ENCODE measurements around the gene MMP14. TPM values are rescaled to one million over a fixed set of nuclear protein-coding genes. Genes with fewer than 3 reads are reported as not detected.
A peak's percentile ranks its signal among the peaks of the same experiment; 100 is the strongest.

Gene MMP14
- polyA plus RNA-seq, 1 donor from 2014 or later = not detected

GRCh38 chr14:22872833-22873520 is 36.6 kb downstream of the MMP14 start:
- Mint-ChIP-seq H3K27me3 (no peaks in the 10 kb centered on the region), H3K36me3 (peaks cover 9% of the 10 kb centered on the region), H3K4me1 (peaks cover 12 to 23% (median 17%) of the 10 kb centered on the region in 3 donors), H3K4me3 (peak overlapping the region; percentile 85 to 97 (median 95)), H3K9me3 (no peaks in the 10 kb centered on the region), H3K27ac (peak overlapping the region; percentile 80 to 94 (median 88))

DNA sequence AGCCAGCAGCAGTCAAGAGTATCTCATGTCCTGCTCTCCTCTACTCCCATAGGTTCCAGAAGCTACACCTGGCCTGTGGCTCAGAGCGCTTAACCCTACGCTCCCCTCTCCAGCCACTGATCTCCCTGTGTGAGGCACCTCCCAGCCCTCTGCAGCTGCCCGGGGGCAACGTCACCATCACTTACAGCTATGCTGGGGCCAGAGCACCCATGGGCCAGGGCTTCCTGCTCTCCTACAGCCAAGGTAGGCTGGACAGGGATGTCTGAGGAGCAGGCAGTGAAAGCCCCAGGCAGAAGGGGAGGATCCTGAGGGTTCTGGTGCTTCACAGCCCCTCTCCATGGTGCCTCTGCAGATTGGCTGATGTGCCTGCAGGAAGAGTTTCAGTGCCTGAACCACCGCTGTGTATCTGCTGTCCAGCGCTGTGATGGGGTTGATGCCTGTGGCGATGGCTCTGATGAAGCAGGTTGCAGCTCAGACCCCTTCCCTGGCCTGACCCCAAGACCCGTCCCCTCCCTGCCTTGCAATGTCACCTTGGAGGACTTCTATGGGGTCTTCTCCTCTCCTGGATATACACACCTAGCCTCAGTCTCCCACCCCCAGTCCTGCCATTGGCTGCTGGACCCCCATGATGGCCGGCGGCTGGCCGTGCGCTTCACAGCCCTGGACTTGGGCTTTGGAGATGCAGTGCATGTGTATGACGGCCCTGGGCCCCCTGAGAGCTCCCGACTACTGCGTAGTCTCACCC is 38.8 kb downstream of the MMP14 start:
- H3K4me3 Mint-ChIP-seq = peak overlapping the region in 3 of 4 donors; percentile 52 to 66 (median 54)
- peak overlapping the region in 1 of 3 donors; percentile 18 for H3K27ac Mint-ChIP-seq
- peaks cover 12 to 22% (median 17%) of the 10 kb centered on the region in 3 donors for H3K4me1 Mint-ChIP-seq

GRCh38 chr14:22875748-22876319 is 39.4 kb downstream of the MMP14 start:
- Mint-ChIP-seq H3K4me3 (peak overlapping the region in 1 of 4 donors; percentile 66), H3K9me3 (no peaks in the 10 kb centered on the region), H3K4me1 (peaks cover 8 to 17% (median 13%) of the 10 kb centered on the region in 3 donors), H3K36me3 (peaks cover 13% of the 10 kb centered on the region), H3K27ac (peak overlapping the region in 1 of 3 donors; percentile 64), H3K27me3 (no peaks in the 10 kb centered on the region)

More for the DNA sequence above, 38.8 kb downstream of the MMP14 start:
- Mint-ChIP-seq H3K36me3 (peaks cover 13% of the 10 kb centered on the region), H3K9me3 (no peaks in the 10 kb centered on the region), H3K27me3 (no peaks in the 10 kb centered on the region)

- Mint-ChIP-seq H3K27me3 (no peaks in the 10 kb centered on the region), H3K4me1 (peaks cover 6 to 17% (median 13%) of the 10 kb centered on the region in 3 donors), H3K9me3 (no peaks in the 10 kb centered on the region), H3K36me3 (peaks cover 13% of the 10 kb centered on the region), H3K27ac (no peak overlapping the region), H3K4me3 (no peak overlapping the region)
Observed at GRCh38 chr14:22877000-22877501, 40.7 kb downstream of the MMP14 start.

GRCh38 chr14:22878271-22879246 is 42.2 kb downstream of the MMP14 start:
- Mint-ChIP-seq H3K4me1 (peaks cover 0 to 17% (median 9%) of the 10 kb centered on the region in 3 donors), H3K27ac (peak overlapping the region; percentile 39 to 65 (median 60)), H3K27me3 (no peaks in the 10 kb centered on the region), H3K9me3 (no peaks in the 10 kb centered on the region), H3K36me3 (peaks cover 12% of the 10 kb centered on the region), H3K4me3 (peak overlapping the region in 1 of 4 donors; percentile 61)

DNA sequence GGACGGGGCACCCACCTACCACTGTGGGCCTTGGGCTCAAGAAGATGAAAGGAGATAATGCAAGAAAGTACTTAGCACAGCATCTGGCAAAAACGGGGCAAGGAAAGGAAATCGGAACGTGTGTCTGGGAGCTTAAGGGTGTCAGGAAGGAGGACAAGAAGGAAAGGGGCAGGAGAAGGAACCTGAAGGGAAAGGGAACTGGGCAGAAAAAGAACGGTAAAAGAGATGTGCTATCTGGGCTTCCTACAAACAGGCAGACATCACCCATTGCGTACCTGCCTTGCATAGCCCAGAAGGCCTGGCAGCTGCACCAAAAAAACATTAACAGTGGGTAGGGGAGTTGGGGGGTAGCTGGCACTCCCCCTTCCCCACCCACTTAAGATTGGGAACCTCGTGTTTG is 45.7 kb downstream of the MMP14 start:
- Mint-ChIP-seq H3K27ac (peak overlapping the region in 2 of 3 donors; percentile 59 to 79), H3K4me3 (peak overlapping the region in 1 of 4 donors; percentile 80), H3K27me3 (no peaks in the 10 kb centered on the region), H3K9me3 (no peaks in the 10 kb centered on the region), H3K4me1 (peaks cover 2 to 33% (median 19%) of the 10 kb centered on the region in 3 donors), H3K36me3 (peaks cover 4% of the 10 kb centered on the region)

- Mint-ChIP-seq H3K27me3 (no peaks in the 10 kb centered on the region), H3K4me1 (peaks cover 8 to 35% (median 22%) of the 10 kb centered on the region in 3 donors), H3K4me3 (peak overlapping the region in 2 of 4 donors; percentile 27 to 41), H3K36me3 (peaks cover 4% of the 10 kb centered on the region), H3K9me3 (no peaks in the 10 kb centered on the region), H3K27ac (peak overlapping the region in 2 of 3 donors; percentile 79 to 81)
Observed at GRCh38 chr14:22882529-22883172, 46.3 kb downstream of the MMP14 start.

- Mint-ChIP-seq H3K4me3 (peak within 1 kb of the TSS in 3 of 4 donors; percentile 41 to 94 (median 79)), H3K27ac (peak within 1 kb of the TSS; percentile 83 to 97 (median 96)), H3K4me1 (peaks cover 15 to 42% (median 26%) of the 10 kb centered on the region in 3 donors), H3K9me3 (no peaks in the 10 kb centered on the region), H3K27me3 (no peaks in the 10 kb centered on the region), H3K36me3 (no peaks in the 10 kb centered on the region)
Observed at GRCh38 chr14:22883173-22883976, 47.0 kb downstream of the MMP14 start, which contains the start of gene REM2. Gene REM2, plus strand, starts transcription at chr14:22883222. Its CDS starts 66 bp downstream, at chr14:22883288.

DNA sequence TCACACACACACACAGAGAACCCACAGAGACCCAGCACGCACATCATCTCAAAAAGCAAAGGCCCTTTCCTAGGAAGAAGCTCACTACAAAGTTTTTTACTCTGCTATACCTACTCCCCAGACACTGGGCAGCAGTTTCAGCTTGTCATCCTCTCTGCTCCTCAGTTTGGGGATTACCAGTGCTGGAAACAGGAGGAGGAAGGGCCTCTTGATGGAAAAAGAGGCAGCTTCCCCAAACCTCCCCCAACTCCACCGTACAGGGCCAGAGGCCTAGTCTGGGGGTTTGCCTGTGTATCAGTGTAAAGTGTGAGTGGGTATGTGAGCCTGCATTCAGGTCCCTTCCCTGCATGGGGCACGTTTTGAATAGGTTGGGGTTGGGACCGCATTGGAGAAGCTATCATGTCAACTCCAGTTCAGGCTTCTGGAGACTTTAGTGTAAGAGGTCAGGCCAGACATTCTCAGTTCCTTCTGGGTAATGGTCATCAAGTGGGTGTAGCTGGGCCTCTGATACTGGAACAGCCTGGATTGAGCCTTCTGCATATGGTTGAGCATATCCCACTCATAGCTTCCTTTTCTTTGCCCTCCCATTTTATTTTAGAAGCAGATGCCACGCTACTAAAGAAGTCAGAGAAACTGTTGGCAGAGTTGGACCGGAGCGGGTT is 47.8 kb downstream of the MMP14 start:
- H3K27ac Mint-ChIP-seq = peak overlapping the region; percentile 59 to 97 (median 96)
- H3K9me3 Mint-ChIP-seq = no peaks in the 10 kb centered on the region
- peak overlapping the region in 3 of 4 donors; percentile 16 to 94 (median 79) for H3K4me3 Mint-ChIP-seq
- H3K36me3 Mint-ChIP-seq = no peaks in the 10 kb centered on the region
- peaks cover 19 to 44% (median 29%) of the 10 kb centered on the region in 3 donors for H3K4me1 Mint-ChIP-seq
- H3K27me3 Mint-ChIP-seq = no peaks in the 10 kb centered on the region

DNA sequence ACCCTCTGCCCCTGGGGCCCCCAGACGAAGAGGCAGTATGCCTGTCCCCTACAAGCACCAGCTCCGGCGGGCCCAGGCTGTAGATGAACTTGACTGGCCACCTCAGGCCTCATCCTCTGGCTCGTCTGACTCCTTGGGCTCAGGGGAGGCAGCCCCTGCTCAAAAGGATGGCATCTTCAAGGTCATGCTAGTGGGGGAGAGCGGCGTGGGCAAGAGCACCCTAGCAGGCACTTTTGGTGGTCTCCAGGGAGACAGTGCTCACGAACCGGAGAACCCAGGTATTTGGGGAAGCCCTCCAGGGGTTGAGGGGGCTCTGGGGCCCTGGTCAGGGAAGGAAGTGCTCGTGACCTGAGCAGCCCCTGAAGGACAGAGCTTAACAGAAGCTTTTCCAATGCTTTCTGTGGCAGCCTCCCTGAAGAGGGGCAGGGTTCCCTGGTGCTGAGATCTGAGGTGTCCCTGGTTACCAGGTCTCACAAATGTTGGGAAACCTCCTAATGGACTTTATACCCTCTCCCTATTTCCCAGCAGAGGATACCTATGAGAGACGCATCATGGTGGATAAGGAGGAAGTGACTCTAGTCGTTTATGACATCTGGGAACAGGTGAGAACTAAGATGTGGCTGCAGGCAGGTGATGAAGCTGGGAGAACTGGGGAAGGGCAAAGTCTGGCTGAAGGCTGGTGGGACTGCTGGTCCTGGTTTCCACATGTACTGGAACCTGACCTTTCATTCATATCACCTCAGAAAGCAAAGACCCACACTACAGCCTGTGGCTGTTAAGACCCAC is 48.5 kb downstream of the MMP14 start:
- peaks cover 22 to 49% (median 34%) of the 10 kb centered on the region in 3 donors for H3K4me1 Mint-ChIP-seq
- H3K27me3 Mint-ChIP-seq = no peaks in the 10 kb centered on the region
- H3K27ac Mint-ChIP-seq = peak overlapping the region in 2 of 3 donors; percentile 67 to 97
- H3K36me3 Mint-ChIP-seq = no peaks in the 10 kb centered on the region
- H3K4me3 Mint-ChIP-seq = peak overlapping the region in 3 of 4 donors; percentile 41 to 94 (median 72)
- no peaks in the 10 kb centered on the region for H3K9me3 Mint-ChIP-seq

GRCh38 chr14:22885975-22886374 is 49.6 kb downstream of the MMP14 start:
- H3K4me3 Mint-ChIP-seq = peak overlapping the region; percentile 94 to 97 (median 94)

More at GRCh38 chr14:22885975-22886374, 49.6 kb downstream of the MMP14 start:
- Mint-ChIP-seq H3K27ac (peak overlapping the region; percentile 95 to 99 (median 97)), H3K9me3 (no peaks in the 10 kb centered on the region), H3K36me3 (no peaks in the 10 kb centered on the region), H3K27me3 (no peaks in the 10 kb centered on the region), H3K4me1 (peaks cover 29 to 55% (median 40%) of the 10 kb centered on the region in 3 donors)
